Natural killer cell (primary cell): Measurements from ENCODE around the gene SF3B3. TPM values are rescaled to one million over a fixed set of nuclear protein-coding genes. Genes with fewer than 3 reads are reported as not detected.

Experiments used
- ATAC-seq, 3 donors: fragments of 150-1000 bp in 2 of 3; fragments of 200-7000 bp in 1 of 3; cut with Tn5 transposase; 1 replicate in 1 of 3; 2 replicates in 2 of 3; pipeline ENCODE4 v1.10.0; 2021; ENCODE audit warnings: mild to moderate bottlenecking in 2 of 3, moderate library complexity in 2 of 3
- DNase-seq, 2 donors: peaks; one replicate each; pipeline versions ENCODE4 v3.0.0 to v3.0.0-alpha.2; 2013 to 2021; ENCODE audit warnings: mixed read lengths in 1 of 2
- H3K27ac ChIP-seq: one replicate; pipeline ENCODE4 v1.5.1; 2013; ENCODE audit warnings: mild to moderate bottlenecking, low read length
- H3K27me3 ChIP-seq: one replicate; pipeline ENCODE4 v1.6.1; 2013; ENCODE audit warnings: low read length; ENCODE audit not compliant: control insufficient read depth, insufficient read depth
- H3K36me3 ChIP-seq: one replicate; pipeline ENCODE4 v1.6.1; 2013; ENCODE audit warnings: low read length; ENCODE audit not compliant: control insufficient read depth, insufficient read depth
- H3K4me1 ChIP-seq: one replicate; pipeline ENCODE4 v1.6.1; 2013; ENCODE audit warnings: low read length; ENCODE audit not compliant: control insufficient read depth, insufficient read depth
- H3K4me3 ChIP-seq: one replicate; pipeline ENCODE4 v1.5.1; 2013; ENCODE audit warnings: low read length
- H3K9me3 ChIP-seq: one replicate; pipeline ENCODE4 v1.6.1; 2013; ENCODE audit warnings: low read length; ENCODE audit not compliant: control insufficient read depth, insufficient read depth
- H3K27ac Mint-ChIP-seq, 2 donors: one replicate each; pipeline ENCODE4 v1.8.0; 2022; ENCODE audit warnings: mild to moderate bottlenecking in 2 of 2, mixed read lengths in 2 of 2, moderate library complexity in 1 of 2
- H3K27me3 Mint-ChIP-seq, 2 donors: one replicate each; pipeline ENCODE4 v1.8.0; 2022; ENCODE audit warnings: low read depth in 2 of 2, mixed read lengths in 2 of 2
- H3K36me3 Mint-ChIP-seq: one replicate; pipeline ENCODE4 v1.8.0; 2022; ENCODE audit warnings: mixed read lengths
- H3K4me1 Mint-ChIP-seq, 2 donors: one replicate each; pipeline ENCODE4 v1.8.0; 2022; ENCODE audit warnings: mixed read lengths in 2 of 2
- H3K4me3 Mint-ChIP-seq: one replicate; pipeline ENCODE4 v1.8.0; 2022; ENCODE audit warnings: mild to moderate bottlenecking, moderate library complexity, mixed read lengths
- H3K9me3 Mint-ChIP-seq, 2 donors: one replicate each; pipeline ENCODE4 v1.8.0; 2022; ENCODE audit warnings: mixed read lengths in 2 of 2
- CTCF ChIP-seq: fragments of 200-600 bp; IDR thresholded peaks from one replicate; pipeline ENCODE4 v1.8.0; 2022; ENCODE audit warnings: antibody characterized with exemption
- WGBS: methylation state at CpG from one replicate; pipeline ENCODE4 v1.1.7; 2013; ENCODE audit warnings: missing lambda C conversion rate; ENCODE audit not compliant: insufficient coverage; 5-methylcytosine and 5-hydroxymethylcytosine counted together
- intact Hi-C: fragments of 100-400 bp; cut with micrococcal nuclease; formaldehyde crosslinking; loops from one replicate; pipeline ENCODE4 v1.14.2; 2022
- total RNA-seq, 4 donors: library from RNA; stranded (reverse); fragments of 120-200 nt in 1 of 4; gene quantifications; one replicate each; pipeline versions ENCODE4 v1.2.3 to v1.2.4, GENCODE V29; 2013 to 2022

Gene SF3B3
- total RNA-seq, 3 donors from 2014 or later (not counting 1 experiment from before 2014, with no cell fraction given): 164 to 220 (median 173) TPM

- no peaks in the 10 kb centered on the region for H3K4me1 Mint-ChIP-seq
- no peak for DNase-seq
- no peak overlapping the region for H3K4me3 Mint-ChIP-seq
- no peaks in the 10 kb centered on the region for H3K36me3 ChIP-seq
- no peak overlapping the region for H3K4me3 ChIP-seq
- H3K9me3 Mint-ChIP-seq: no peaks in the 10 kb centered on the region
- no peaks in the 10 kb centered on the region for H3K27me3 ChIP-seq
- no peak for ATAC-seq
- intact Hi-C loops: no loop called here
- WGBS: 73% methylated on average over 1 of the region's 1 CpG
- H3K27me3 Mint-ChIP-seq: peaks cover 0 to 2% of the 10 kb centered on the region in 2 donors
- no peaks in the 10 kb centered on the region for H3K36me3 Mint-ChIP-seq
- H3K27ac Mint-ChIP-seq: no peak overlapping the region
- H3K9me3 ChIP-seq: no peaks in the 10 kb centered on the region
- TF ChIP-seq CTCF: no peak
- no peak overlapping the region for H3K27ac ChIP-seq
- no peaks in the 10 kb centered on the region for H3K4me1 ChIP-seq
Measured at GRCh38 chr16:70593544-70593943, 69.9 kb downstream of the SF3B3 start.

DNA sequence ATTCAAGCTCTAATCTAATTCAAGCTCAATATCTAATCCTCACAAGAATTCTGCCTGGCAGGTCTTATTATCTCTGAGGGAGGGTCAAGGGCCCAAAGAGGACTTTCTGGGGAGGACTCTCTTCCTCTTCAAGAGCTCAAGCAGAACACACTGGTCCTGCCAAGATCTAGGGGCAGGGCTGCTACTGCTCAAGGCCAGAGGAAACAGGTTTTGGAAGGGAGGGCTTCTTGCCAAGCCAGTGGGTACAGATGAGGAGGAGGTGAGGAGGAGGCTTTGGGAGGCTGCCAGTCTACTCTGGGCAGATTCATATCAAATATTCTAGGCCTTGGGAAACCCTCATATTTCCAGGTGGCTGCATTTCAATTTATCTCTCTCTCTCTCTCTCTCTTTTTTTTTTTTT lies 71.0 kb downstream of the SF3B3 start:
- Mint-ChIP-seq H3K36me3 (no peaks in the 10 kb centered on the region), H3K9me3 (no peaks in the 10 kb centered on the region), H3K4me1 (no peaks in the 10 kb centered on the region), H3K27ac (no peak overlapping the region), H3K27me3 (peaks cover 0 to 2% of the 10 kb centered on the region in 2 donors), H3K4me3 (no peak overlapping the region)
- Histone ChIP-seq H3K4me3 (no peak overlapping the region), H3K27ac (no peak overlapping the region), H3K36me3 (no peaks in the 10 kb centered on the region), H3K9me3 (no peaks in the 10 kb centered on the region), H3K4me1 (no peaks in the 10 kb centered on the region), H3K27me3 (no peaks in the 10 kb centered on the region)
- intact Hi-C loops: no loop called here
- DNase-seq: no peak
- no peak for TF ChIP-seq CTCF
- ATAC-seq: no peak

- Histone ChIP-seq H3K36me3 (no peaks in the 10 kb centered on the region), H3K27ac (no peak overlapping the region), H3K4me1 (no peaks in the 10 kb centered on the region), H3K9me3 (no peaks in the 10 kb centered on the region), H3K27me3 (no peaks in the 10 kb centered on the region), H3K4me3 (no peak overlapping the region)
- intact Hi-C loops: no loop called here
- H3K27me3 Mint-ChIP-seq: peaks cover 0 to 7% of the 10 kb centered on the region in 2 donors
- H3K36me3 Mint-ChIP-seq: no peaks in the 10 kb centered on the region
- TF ChIP-seq CTCF: no peak
- H3K4me3 Mint-ChIP-seq: no peak overlapping the region
- no peaks in the 10 kb centered on the region for H3K9me3 Mint-ChIP-seq
- ATAC-seq: no peak
- DNase-seq: no peak
- H3K4me1 Mint-ChIP-seq: no peaks in the 10 kb centered on the region
- 95% methylated on average over 4 of the region's 4 CpGs for WGBS
- no peak overlapping the region for H3K27ac Mint-ChIP-seq
Measured at GRCh38 chr16:70597135-70597835, 73.7 kb downstream of the SF3B3 start.

GRCh38 chr16:70598937-70599503 lies 75.4 kb downstream of the SF3B3 start:
- H3K27ac ChIP-seq: no peak overlapping the region
- no peaks in the 10 kb centered on the region for H3K9me3 Mint-ChIP-seq

More at GRCh38 chr16:70598937-70599503, 75.4 kb downstream of the SF3B3 start:
- H3K27me3 ChIP-seq: no peaks in the 10 kb centered on the region
- DNase-seq (no peak), ATAC-seq (no peak)
- intact Hi-C loops: no loop called here
- no peaks in the 10 kb centered on the region for H3K36me3 Mint-ChIP-seq
- no peaks in the 10 kb centered on the region for H3K36me3 ChIP-seq
- H3K4me1 Mint-ChIP-seq: no peaks in the 10 kb centered on the region
- no peaks in the 10 kb centered on the region for H3K4me1 ChIP-seq
- 94% methylated on average over 6 of the region's 6 CpGs for WGBS
- no peak overlapping the region for H3K4me3 ChIP-seq
- no peak for TF ChIP-seq CTCF
- no peaks in the 10 kb centered on the region for H3K9me3 ChIP-seq
- H3K27ac Mint-ChIP-seq: no peak overlapping the region
- H3K27me3 Mint-ChIP-seq: peaks cover 0 to 7% of the 10 kb centered on the region in 2 donors
- H3K4me3 Mint-ChIP-seq: no peak overlapping the region
